OCI-M2 (cell line): ENCODE results near the gene NEURL2.
"Not testable (repeated sequence)": the region's sequence is repeated elsewhere in the genome, so short reads cannot be mapped to it uniquely, and the experiment has no call there.

Experiments used
- DNase-seq: peaks from one replicate; lab custom pipeline; 2025; ENCODE audit not compliant: unreplicated experiment; lab: John Stamatoyannopoulos, UW

NEURL2 gene

DNA sequence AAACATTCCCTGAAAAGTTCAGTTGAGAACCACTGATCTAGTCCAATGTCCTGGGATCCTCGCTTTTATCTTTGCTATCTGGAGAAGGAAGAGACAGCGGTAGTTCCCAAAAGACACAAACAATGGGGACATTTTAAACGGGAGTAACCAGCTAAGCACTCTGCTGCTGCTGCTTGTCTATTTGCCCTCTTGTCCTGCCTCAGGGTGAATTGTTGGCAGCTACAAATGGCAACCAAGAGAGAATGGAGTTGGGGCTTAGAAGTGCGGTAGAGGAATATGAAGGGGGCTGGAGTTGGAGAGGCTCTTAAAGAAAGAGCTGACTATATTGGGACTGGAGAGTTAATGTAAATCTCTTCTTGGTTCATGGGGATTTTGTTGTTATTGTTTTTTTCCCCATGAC lies 16.4 kb downstream of the NEURL2 start:
- DNase-seq, result no peak

DNA sequence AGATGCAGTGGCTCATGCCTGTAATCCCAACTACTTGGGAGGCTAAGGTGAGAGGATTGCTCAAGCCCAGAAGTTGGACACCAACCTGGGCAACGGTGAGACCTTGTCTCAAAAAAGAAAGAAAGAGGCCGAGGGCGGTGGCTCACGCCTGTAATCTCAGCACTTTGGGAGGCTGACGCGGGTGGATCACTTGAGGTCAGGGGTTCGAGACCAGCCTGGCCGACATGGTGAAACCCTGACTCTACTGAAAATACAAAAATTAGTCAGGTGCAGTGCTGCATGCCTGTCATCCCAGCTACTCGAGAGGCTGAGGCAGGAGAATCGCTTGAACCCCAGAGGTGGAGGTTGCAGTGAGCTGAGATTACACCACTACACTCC lies 16.9 kb downstream of the NEURL2 start:
- not testable (repeated sequence) for DNase-seq

DNA sequence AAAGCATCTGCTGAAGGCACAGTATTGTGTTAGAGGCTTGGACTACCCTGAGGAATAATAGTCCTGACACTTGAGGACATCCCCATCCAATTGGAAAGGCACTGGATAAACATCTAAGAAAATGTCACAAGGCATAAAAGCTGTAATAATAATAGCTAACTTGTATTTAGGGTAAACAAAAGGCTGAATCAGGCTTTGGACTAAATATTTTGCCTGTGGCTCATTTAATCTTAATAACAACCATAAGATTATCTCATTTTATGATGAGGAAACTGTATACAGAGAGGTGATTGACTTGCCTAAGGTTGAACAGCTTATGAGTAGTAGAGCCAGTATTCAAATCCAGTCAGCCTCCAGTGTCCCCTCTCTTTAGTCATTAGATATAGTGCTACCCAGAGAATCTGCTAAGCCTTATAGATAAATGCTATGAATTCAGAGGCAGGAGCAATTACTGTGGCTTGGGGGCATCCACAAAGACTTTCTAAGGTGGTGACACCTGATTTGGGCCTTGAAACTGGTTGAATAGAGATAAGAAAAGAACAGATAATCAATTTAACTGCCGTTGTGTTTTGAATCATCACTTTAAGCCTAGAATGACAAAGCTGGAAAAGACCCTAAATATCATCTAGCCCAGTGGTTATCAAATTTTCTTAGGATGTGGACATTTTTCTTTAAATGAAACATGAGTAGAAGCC lies 17.5 kb downstream of the NEURL2 start:
- DNase-seq, result no peak

DNA sequence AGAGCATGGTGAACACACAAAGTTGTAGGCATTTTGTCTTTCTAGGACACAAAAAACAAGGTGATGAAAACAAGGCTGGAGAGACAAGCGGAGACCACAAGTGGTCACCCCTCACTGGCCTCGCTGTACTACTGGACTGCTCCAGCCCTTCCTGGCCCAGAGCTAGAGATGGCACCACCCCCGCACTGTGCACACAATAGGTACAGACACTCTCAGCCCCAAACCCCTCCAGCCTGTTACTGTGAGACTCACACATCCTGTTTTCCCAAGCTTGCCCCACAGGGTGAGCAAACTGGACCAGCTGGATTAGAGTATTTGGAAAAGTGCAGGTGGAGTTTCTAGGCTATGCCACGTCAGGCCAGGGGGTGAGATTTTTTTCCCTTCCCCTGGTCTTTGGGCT lies 18.4 kb downstream of the NEURL2 start:
- no peak for DNase-seq

DNA sequence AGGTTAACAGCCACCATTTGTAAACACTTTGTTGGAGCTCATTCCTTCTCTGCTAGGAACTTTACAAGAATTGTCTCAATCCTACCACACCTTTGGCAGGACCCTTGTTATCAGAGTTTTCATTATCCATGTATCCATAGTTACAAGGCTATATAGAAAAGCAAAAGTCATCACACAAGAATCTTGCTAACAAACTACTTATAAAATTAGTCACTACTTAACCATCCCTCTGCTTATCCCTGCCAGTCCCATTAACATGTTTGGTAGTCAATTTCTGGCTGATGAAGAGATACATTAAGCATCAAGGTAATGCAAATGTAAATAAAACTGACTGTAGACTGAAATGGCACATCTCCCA lies 23.2 kb downstream of the NEURL2 start:
- no peak for DNase-seq

DNA sequence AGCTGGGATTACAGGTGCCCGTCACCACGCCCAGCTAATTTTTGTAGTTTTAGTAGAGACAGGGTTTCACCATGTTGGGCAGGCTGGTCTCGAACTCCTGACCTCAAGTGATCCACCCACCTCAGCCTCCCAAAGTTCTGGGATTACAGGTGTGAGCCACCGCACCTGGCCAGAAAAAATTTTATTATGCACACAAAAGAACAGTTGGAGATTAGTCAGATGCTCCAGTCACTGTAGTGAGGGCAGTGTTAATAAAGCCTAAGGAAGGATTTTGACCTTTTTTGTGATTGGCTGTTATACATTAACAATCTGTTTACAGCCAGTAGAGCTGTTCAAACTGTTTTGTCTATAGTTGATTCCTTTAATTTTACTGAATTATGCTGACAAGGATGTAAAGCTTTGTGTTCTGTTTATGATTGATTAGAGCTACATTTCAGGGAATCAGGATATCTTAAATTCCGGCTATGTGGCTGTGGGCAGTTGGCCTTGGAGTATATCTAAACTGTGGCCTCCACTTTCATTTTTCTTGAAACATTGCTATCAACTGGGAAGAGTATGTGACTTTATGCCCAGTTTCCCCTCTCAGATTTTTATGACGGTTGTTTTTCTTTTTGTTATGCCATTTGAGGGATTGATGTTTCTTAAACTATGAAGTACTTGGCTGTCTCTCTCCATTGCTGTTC lies 23.7 kb downstream of the NEURL2 start:
- no peak for DNase-seq

DNA sequence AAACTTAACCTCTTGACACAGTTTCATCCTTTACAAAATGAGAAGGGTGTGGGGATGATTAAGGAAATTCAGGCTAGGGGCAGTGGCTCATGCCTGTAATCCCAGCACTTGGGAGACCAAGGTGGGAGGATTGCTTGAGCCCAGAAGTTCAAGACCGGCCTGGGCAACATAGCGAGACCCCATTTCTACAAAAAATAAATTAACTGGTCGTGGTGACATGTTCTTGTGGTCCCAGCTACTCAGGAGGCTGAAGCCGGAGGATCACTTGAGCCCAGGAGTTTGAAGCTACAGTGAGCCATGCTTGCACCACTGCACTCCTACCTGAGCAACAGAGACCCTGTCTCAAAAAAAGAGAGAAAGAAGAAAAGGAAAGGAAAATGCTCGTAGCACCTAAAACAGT lies 24.6 kb downstream of the NEURL2 start:
- no peak for DNase-seq

DNA sequence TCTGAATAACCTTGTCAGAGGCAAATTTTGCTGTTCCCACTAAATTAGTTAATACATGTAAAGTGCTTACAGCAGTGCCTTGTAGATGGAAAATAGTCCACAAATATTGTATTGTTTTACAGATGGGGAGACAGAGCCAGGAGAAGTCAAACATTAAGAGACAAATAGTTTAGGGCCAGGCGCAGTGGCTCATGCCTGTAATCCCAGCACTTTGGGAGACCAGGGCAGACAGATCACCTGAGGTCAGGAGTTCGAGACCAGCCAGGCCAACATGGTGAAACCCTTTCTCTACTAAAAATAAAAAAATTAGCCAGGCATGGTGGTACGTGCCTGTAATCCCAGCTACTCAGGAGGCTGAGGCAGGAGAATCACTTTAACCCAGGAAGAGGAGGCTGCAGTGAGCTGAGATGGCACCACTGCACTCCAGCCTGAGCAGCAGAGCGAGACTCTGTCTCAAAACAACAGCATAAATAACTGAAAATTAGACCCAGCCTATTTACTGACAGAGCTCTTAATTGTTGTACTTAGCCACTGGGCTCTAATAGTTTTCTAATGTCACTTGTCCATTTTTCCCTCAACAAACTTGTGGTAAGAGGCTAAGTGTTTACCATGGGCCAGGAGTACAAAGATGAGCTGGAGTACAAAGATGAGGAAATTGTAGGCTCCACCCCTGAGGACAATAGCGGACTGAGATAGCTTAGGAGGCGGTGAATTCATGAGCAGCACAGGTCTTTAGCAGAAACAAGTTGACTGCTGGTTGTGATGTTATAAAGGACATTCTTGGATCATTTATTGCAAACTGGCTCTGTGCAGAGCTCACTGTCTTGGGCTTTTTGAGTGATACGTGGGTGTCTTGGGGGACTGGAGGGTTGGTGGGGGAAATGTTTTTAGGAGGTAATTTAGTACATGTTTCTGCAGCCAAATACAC lies 27.2 kb downstream of the NEURL2 start:
- DNase-seq, result no peak

DNA sequence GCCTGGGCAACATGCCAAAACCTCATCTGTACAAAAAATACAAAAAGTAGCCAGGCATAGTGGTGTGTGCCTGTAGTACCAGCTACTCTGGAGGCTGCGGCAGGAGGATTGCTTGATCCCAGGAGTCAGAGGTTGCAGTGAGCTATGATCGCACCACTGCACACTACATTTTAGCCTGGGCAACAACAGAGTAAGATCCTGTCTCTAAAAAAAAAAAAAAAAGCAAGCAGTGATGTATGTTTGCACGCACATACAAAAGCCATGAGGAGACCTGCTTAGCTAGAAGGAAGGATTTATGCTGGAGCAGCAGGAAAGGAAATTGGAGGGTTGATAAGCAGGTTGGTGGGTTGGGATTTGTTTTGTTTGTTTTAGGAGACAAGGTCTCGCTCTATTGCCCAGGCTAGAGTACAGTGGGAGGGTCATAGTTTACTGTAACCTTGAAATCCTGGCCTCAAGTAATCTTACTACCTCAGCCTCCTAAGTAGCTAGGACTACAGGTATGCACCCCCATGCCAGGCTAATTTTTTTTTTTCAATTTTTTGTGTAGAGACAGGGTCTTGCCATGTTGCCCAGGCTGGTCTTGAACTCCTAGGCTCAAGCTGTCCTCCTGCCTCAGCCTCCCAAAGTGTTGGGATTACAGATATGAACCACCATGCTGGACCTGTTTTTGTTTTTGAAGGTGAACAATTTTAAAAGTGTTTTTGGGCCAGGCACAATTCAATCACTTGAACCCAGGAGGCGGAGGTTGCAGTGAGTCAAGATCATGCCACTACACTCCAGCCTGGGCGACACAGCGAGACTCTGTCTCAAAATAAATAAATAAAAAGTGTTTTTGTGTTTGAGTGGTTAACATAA lies 29.6 kb downstream of the NEURL2 start:
- no peak for DNase-seq

DNA sequence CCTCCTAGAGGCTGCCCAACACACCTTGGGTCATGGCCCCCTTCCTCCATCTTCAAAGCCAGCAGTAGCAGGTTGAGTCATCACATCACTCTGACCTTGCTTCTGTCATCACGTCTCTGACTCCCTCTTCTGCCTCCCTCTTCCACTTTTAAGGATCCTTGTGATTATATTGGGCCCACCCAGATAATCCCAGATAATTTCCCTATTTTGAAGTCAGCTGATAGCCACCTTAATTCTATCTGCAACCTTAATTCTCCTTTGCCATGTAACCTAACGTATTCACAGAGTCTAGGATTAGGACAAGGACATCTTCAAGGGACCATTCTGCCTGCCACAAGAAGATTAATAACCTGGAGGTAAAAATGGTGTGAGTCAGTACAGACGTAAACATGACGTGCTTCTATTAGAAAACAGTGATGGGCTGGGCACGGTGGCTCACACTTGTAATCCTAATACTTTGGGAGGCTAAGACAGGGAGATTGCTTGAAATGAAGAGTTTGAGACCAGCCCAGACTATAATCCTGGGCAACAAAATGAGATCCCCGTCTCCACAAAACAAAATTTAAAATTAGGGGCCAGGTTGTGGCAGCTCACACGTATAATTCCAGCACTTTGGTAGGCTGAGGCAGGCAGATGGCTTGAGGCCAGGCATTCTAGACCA lies 30.3 kb downstream of the NEURL2 start:
- DNase-seq, result no peak

DNA sequence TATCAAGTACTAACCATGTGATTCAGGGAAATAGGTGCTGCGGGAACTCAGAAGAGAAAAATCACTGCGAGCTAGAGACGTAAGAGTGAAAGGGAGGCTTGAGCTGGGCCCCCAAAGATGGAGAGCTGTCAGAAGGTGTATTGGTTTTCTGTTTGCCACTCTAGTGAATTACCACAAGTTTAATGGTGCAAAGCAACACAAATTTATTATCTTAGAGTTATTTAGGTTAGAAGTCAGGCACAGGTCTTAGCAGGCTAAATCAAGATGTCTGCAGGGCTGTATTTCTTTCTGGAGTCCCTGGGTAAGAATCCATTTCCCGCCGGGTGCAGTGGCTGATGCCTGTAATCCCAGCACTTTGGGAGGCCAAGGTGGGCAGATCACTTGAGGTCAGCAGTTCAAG lies 31.1 kb downstream of the NEURL2 start:
- DNase-seq, result no peak

DNA sequence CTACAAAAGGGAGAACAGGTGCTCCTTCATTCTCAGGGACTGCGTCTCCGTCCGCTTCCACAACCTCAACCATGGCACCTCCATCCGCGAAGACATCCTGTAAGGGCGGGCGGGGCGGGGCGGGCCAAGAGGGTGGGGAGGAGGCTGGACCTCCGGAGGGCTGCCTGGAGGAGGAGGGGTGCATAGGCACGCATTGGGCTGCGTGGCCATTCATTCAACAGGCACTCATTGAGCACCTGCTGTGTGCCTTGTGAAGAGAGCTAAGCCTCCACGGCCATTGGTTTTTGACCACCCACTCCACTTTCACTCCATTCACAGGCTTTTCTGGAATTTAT lies 33.2 kb downstream of the NEURL2 start:
- no peak for DNase-seq

DNA sequence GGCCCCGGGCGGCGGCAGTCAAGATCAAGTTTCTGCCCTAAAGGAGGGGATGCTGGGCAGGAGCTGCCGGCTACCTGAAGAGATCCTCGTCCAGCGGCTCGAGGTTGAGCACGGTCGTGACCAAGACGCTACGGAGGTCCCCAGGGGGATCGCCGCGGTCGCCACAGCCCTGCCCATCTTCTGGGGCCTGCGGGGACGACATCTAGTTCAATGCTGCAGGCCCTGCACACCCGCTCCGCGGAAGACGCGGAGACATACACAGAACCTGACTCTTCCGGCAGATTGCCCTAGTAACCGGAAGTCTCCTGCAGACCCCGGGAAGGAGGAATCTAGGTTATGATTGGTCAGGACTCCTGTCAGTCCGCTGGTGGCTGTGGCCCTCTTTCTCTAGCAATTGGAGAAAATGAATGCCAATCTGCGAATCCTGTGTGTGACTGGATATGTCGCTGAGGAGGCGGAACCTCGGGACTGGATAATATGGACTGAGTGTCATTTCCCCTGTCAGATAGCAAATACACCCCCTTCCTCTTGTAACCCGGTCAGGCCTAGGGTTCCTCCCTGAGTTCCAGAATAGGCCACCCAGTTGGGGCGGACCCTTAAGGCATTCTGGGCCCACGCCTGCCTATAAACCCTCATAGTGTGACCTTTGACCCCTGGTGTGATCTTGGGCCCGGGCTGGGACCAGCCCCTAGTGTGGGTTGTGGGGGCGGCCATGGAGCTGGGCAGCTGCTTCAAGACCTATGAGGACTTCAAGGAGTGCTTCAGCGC lies 33.7 kb downstream of the NEURL2 start, which contains the start of the genes ACOT8 and ZSWIM3:
TSS of gene ACOT8 (minus strand) at position 279 of the 768 bp plus-strand sequence. CDS start at position 202, 77 bp downstream.
TSS of gene ZSWIM3 (plus strand) at position 501 of the 768 bp plus-strand sequence. CDS start at position 713, 212 bp downstream.
- peak; percentile 98 for DNase-seq

DNA sequence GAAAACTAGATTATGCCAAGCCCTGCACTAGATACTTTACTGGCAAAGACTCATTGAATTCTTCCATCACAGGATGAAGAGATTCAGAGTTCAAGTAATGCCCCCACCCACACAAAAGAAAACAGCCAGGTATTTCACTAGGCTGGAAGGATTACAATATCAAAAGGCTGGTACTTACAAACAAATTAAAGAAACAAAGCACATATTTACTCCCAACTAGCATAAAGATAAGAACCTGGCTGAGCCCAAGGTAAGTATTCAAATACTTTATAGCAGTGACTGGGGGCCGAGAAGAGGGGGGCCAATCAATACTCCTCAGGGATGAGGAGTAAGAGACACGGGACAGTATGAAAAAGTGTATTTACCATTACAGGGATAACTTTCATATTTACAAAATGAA lies 37.5 kb downstream of the NEURL2 start:
- no peak for DNase-seq

DNA sequence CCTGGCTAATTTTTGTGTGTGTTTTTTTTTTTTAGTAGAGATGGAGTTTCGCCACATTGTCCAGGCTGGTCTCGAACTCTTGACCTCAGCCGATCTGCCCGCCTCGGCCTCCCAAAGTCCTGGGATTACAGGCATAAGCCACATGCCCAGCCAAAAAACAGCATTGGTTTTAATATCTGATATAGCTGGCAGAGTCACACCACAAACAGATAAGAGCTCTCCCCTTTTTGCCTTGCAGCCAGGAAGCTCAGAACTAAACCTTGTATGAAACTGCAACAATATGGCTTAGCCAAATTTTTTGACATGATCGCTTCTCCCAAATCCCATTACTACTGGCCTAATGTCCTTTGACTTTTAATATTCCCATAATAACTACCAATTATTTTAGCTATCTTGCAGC lies 38.7 kb downstream of the NEURL2 start:
- no peak for DNase-seq

DNA sequence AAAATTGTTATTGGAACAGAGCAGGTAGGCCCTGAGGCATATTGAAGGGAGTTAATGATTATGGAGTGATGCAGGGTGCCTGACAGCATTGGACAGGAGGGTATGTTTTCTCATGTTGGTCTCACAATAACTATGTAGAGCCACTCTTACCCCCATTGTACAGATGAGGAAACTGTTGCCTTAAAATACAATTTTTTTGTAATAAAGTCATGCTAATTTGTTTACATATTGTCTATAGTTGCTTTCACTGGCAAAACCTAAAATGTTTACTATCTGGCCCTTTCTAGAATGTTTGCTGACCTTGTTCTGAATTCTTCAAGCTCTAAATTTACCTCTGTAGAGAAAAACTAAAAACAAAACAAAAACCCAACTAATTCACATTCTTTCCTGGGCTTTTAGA lies 39.5 kb downstream of the NEURL2 start:
- DNase-seq, result no peak

DNA sequence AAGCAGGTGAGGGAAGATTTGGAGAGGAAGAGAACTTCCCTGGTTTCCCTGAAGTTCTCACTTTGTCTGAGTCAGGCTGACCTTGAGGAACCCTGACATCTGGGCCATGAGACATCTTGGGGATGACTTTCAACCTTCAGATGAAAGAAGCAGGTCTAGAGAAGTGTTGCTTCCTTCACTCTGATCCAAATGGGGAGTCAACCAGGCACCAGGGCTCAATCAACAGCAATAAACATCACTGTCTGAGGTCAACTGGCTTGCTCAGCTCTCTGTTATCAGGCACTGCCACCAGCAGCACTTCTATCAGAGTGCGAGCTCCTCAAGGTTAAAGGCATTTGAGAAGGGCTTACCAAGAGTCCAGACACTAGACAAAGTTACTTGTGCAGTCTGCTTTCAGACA lies 40.1 kb downstream of the NEURL2 start:
- peak; percentile 60 for DNase-seq

DNA sequence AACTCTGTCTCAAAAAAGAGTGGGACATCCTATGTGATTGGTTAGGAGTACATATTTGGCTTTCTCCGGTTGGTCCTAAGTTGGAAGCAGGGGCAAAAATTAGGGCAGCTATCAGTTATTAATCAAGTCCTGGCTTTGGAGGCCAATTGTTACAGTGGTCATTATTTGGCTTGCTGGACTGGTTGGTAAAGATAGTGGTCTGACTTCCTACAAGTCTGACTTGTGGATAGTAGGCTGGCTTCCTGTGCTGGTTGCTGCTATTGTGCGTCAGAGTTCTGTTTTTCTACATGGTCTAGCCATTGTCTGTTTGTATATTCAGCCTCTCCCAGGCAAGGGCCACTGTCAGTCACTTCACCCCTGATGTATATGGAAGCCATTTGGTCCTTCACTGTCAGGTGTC lies 40.8 kb downstream of the NEURL2 start:
- DNase-seq, result no peak

DNA sequence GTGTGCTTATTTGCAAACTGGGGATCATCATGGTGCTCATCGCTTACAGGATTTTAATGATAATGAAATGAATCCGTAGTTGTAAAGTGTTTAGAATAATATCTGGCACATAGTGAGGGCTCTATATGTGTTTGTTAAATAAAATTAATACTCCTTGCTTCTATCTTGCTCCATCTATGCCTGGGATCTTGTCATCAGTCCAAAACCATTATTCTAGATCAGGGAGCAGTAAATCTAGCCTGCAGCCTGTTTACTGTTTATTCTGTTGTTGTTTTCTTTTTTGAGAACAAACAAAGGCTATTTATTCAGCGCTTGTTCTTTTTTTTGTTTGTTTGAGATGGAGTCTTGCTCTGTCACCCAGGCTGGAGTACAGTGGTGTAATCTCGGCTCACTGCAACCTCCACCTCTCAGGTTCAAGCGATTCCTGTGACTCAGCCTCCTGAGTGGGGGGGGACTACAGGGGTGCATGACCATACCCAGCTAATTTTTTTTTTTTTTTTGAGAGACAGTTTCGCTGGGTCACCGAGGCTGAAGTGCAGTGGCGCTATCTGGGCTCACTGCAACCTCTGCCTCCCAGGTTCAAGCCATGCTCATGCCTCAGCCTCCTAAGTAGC lies 41.9 kb downstream of the NEURL2 start:
- no peak for DNase-seq
